Measurements from ENCODE around the gene RNF115.

RNF115 gene

GRCh38 chr1:145782272-145783099, 41.4 kb downstream of the RNF115 start:
- Histone ChIP-seq H3F3A (ENCODE audit: control insufficient read depth, insufficient read depth) (no peaks in the 10 kb centered on the region), H3K27ac (ENCODE audit: low read depth, low read length) (no peak overlapping the region), H3K4me3 (ENCODE audit: low read length) (no peak overlapping the region), H3K4me1 (ENCODE audit: control insufficient read depth, low read length) (no peaks in the 10 kb centered on the region), H4K20me1 (ENCODE audit: control insufficient read depth, insufficient read depth, low read depth, low read length) (no peaks in the 10 kb centered on the region), H3K9me3 (ENCODE audit: control insufficient read depth, insufficient read depth, low read length) (no peaks in the 10 kb centered on the region), H3K9me2 (replicated peaks; ENCODE audit: control insufficient read depth, low read length) (no peaks in the 10 kb centered on the region), H3K79me2 (ENCODE audit: control insufficient read depth, low read length) (0 out of 2 replicates have a peak, but pooled peaks cover 3% of the 10 kb centered on the region), H3K4me2 (ENCODE audit: low read length) (no peak overlapping the region), H3K36me3 (ENCODE audit: control insufficient read depth, low read length) (peaks cover 21% of the 10 kb centered on the region), H3K27me3 (ENCODE audit: control insufficient read depth, low read length) (no peaks in the 10 kb centered on the region)
- no peak for TF ChIP-seq EZH2phosphoT487 (IDR thresholded peaks at IDR 0.05; ENCODE audit: borderline replicate concordance, low read length)
- TF ChIP-seq, protein P1, sequence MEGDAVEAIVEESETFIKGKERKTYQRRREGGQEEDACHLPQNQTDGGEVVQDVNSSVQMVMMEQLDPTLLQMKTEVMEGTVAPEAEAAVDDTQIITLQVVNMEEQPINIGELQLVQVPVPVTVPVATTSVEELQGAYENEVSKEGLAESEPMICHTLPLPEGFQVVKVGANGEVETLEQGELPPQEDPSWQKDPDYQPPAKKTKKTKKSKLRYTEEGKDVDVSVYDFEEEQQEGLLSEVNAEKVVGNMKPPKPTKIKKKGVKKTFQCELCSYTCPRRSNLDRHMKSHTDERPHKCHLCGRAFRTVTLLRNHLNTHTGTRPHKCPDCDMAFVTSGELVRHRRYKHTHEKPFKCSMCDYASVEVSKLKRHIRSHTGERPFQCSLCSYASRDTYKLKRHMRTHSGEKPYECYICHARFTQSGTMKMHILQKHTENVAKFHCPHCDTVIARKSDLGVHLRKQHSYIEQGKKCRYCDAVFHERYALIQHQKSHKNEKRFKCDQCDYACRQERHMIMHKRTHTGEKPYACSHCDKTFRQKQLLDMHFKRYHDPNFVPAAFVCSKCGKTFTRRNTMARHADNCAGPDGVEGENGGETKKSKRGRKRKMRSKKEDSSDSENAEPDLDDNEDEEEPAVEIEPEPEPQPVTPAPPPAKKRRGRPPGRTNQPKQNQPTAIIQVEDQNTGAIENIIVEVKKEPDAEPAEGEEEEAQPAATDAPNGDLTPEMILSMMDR (IDR thresholded peaks at IDR 0.05; ENCODE audit: low read depth, low read length, poor library complexity, severe bottlenecking), result no peak

DNA sequence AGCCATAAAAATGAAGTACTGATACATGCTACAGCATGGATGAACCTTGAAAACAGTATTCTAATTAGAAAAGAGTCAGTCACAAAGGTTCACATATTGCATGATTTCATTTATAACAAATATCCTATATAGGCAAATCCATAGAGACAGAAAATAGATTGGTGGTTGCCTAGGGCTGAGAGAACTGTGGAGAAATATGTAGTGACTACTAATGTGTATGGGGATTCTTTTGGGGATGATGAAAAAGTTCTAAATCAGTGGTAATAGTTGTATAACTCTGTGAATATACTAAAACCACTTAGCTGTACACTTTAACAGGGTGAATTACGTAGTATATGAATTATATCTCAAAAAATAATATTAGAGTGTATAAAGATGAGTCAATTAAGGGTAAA, 45.8 kb downstream of the RNF115 start:
- Histone ChIP-seq H3K79me2 (ENCODE audit: control insufficient read depth, low read length) (no peaks in the 10 kb centered on the region), H3K4me3 (ENCODE audit: low read length) (no peak overlapping the region), H3K36me3 (ENCODE audit: control insufficient read depth, low read length) (0 out of 2 replicates have a peak, but pooled peaks cover 4% of the 10 kb centered on the region), H3K27ac (ENCODE audit: low read depth, low read length) (no peak overlapping the region), H3K9me2 (replicated peaks; ENCODE audit: control insufficient read depth, low read length) (no peaks in the 10 kb centered on the region), H3F3A (ENCODE audit: control insufficient read depth, insufficient read depth) (no peaks in the 10 kb centered on the region), H3K27me3 (ENCODE audit: control insufficient read depth, low read length) (no peaks in the 10 kb centered on the region), H3K4me1 (ENCODE audit: control insufficient read depth, low read length) (no peaks in the 10 kb centered on the region), H3K4me2 (ENCODE audit: low read length) (no peak overlapping the region), H3K9me3 (ENCODE audit: control insufficient read depth, insufficient read depth, low read length) (no peaks in the 10 kb centered on the region), H4K20me1 (ENCODE audit: control insufficient read depth, insufficient read depth, low read depth, low read length) (no peaks in the 10 kb centered on the region)
- no peak for TF ChIP-seq EZH2phosphoT487 (IDR thresholded peaks at IDR 0.05; ENCODE audit: borderline replicate concordance, low read length)
- TF ChIP-seq, protein P1 (IDR thresholded peaks at IDR 0.05; ENCODE audit: low read depth, low read length, poor library complexity, severe bottlenecking), result no peak

- Histone ChIP-seq H3K4me1 (ENCODE audit: control insufficient read depth, low read length) (no peaks in the 10 kb centered on the region), H3K9me2 (replicated peaks; ENCODE audit: control insufficient read depth, low read length) (no peaks in the 10 kb centered on the region), H3K9me3 (ENCODE audit: control insufficient read depth, insufficient read depth, low read length) (no peaks in the 10 kb centered on the region), H3K4me3 (ENCODE audit: low read length) (no peak overlapping the region), H3F3A (ENCODE audit: control insufficient read depth, insufficient read depth) (no peaks in the 10 kb centered on the region), H3K36me3 (ENCODE audit: control insufficient read depth, low read length) (peaks cover 4% of the 10 kb centered on the region; the same call in 1 of the 2 replicates), H3K79me2 (ENCODE audit: control insufficient read depth, low read length) (no peaks in the 10 kb centered on the region), H3K27ac (ENCODE audit: low read depth, low read length) (no peak overlapping the region), H3K4me2 (ENCODE audit: low read length) (no peak overlapping the region), H3K27me3 (ENCODE audit: control insufficient read depth, low read length) (no peaks in the 10 kb centered on the region), H4K20me1 (ENCODE audit: control insufficient read depth, insufficient read depth, low read depth, low read length) (no peaks in the 10 kb centered on the region)
- no peak for TF ChIP-seq EZH2phosphoT487 (IDR thresholded peaks at IDR 0.05; ENCODE audit: borderline replicate concordance, low read length)
- TF ChIP-seq, protein P1 (IDR thresholded peaks at IDR 0.05; ENCODE audit: low read depth, low read length, poor library complexity, severe bottlenecking), result no peak
These were observed 46.3 kb downstream of the RNF115 start for GRCh38 chr1:145777357-145778145.

Measured in DOHH2 (cell line).